Measurements from ENCODE around the gene CD82. TPM values are rescaled to one million over a fixed set of nuclear protein-coding genes. Genes with fewer than 3 reads are reported as not detected.

CD82 gene
- total RNA-seq, 4 donors from 2014 or later, result 10.2 to 26.3 (median 20.8) TPM

- no peaks in the 10 kb centered on the region for H3K9me3 ChIP-seq
- no peak overlapping the region for H3K4me3 ChIP-seq
- TF ChIP-seq POLR2A (IDR thresholded peaks at IDR 0.05) (no peak), CTCF (IDR thresholded peaks at IDR 0.05) (no peak)
- intact Hi-C loops (cut with DNase I; ENCODE audit: low total_unique reads), result loop anchor here (10.0 kb wide), 1 partner anchor 336 kb away; no protein-coding TSS in a partner anchor
- H3K27me3 ChIP-seq, result no peaks in the 10 kb centered on the region
- H3K4me1 ChIP-seq, result peaks cover 0 to 4% of the 10 kb centered on the region in 2 donors
- H3K36me3 ChIP-seq, result no peaks in the 10 kb centered on the region
- H3K27ac ChIP-seq, result peak overlapping the region; percentile 58 to 68
- DNase-seq, result peak; percentile 45 to 49
Measured at GRCh38 chr11:44568658-44569473, 3.4 kb downstream of the CD82 start.

- Histone ChIP-seq H3K4me3 (no peak overlapping the region), H3K9me3 (no peaks in the 10 kb centered on the region), H3K27me3 (no peaks in the 10 kb centered on the region), H3K4me1 (no peaks in the 10 kb centered on the region), H3K27ac (no peak overlapping the region), H3K36me3 (no peaks in the 10 kb centered on the region)
- intact Hi-C loops (cut with DNase I; ENCODE audit: low total_unique reads), result no loop called here
- no peak for DNase-seq
- TF ChIP-seq POLR2A (IDR thresholded peaks at IDR 0.05), result no peak
- no peak for TF ChIP-seq CTCF (IDR thresholded peaks at IDR 0.05)
Measured at GRCh38 chr11:44570411-44571155, 5.1 kb downstream of the CD82 start.

GRCh38 chr11:44571871-44572270 is 6.4 kb downstream of the CD82 start:
- intact Hi-C loops (cut with DNase I; ENCODE audit: low total_unique reads), result no loop called here
- no peaks in the 10 kb centered on the region for H3K36me3 ChIP-seq
- no peak for DNase-seq
- TF ChIP-seq CTCF (IDR thresholded peaks at IDR 0.05), result no peak
- no peak for TF ChIP-seq POLR2A (IDR thresholded peaks at IDR 0.05)
- no peak overlapping the region for H3K27ac ChIP-seq
- H3K27me3 ChIP-seq, result no peaks in the 10 kb centered on the region
- H3K4me3 ChIP-seq, result no peak overlapping the region
- H3K9me3 ChIP-seq, result no peaks in the 10 kb centered on the region
- H3K4me1 ChIP-seq, result no peaks in the 10 kb centered on the region

GRCh38 chr11:44572436-44572835 is 7.0 kb downstream of the CD82 start:
- H3K4me3 ChIP-seq, result no peak overlapping the region
- TF ChIP-seq POLR2A (IDR thresholded peaks at IDR 0.05) (no peak), CTCF (IDR thresholded peaks at IDR 0.05) (no peak)
- H3K27ac ChIP-seq, result no peak overlapping the region
- no peaks in the 10 kb centered on the region for H3K9me3 ChIP-seq
- no peaks in the 10 kb centered on the region for H3K27me3 ChIP-seq
- intact Hi-C loops (cut with DNase I; ENCODE audit: low total_unique reads), result no loop called here
- H3K4me1 ChIP-seq, result no peaks in the 10 kb centered on the region
- H3K36me3 ChIP-seq, result no peaks in the 10 kb centered on the region
- DNase-seq, result no peak

- no peak for TF ChIP-seq POLR2A (IDR thresholded peaks at IDR 0.05)
- TF ChIP-seq CTCF (IDR thresholded peaks at IDR 0.05), result no peak
- no peak for DNase-seq
- no peaks in the 10 kb centered on the region for H3K36me3 ChIP-seq
- H3K4me1 ChIP-seq, result no peaks in the 10 kb centered on the region
- no peaks in the 10 kb centered on the region for H3K27me3 ChIP-seq
- H3K27ac ChIP-seq, result no peak overlapping the region
- intact Hi-C loops (cut with DNase I; ENCODE audit: low total_unique reads), result no loop called here
- no peak overlapping the region for H3K4me3 ChIP-seq
- H3K9me3 ChIP-seq, result no peaks in the 10 kb centered on the region
Measured at GRCh38 chr11:44572884-44573283, 7.4 kb downstream of the CD82 start.
